Stimulated activated naive CD8-positive, alpha-beta T cell treated with anti-CD3 and anti-CD28 coated beads, Interleukin-15, Interleukin-2, amounts not matched to agents 100 ng/mL and 50 ng/mL, for 24 hours (primary cell): ENCODE data around the gene NUP153.
"Not testable (repeated sequence)": the region's sequence is repeated elsewhere in the genome, so short reads cannot be mapped to it uniquely, and the experiment has no call there.

Source experiments
- H3K27ac Mint-ChIP-seq: one replicate; pipeline ENCODE4 v1.8.0; 2021; ENCODE audit warnings: mild to moderate bottlenecking, mixed read lengths
- H3K27me3 Mint-ChIP-seq: one replicate; pipeline ENCODE4 v1.8.0; 2021; ENCODE audit warnings: mixed read lengths
- H3K36me3 Mint-ChIP-seq: one replicate; pipeline ENCODE4 v1.8.0; 2021; ENCODE audit warnings: low read depth, mixed read lengths
- H3K4me1 Mint-ChIP-seq: one replicate; pipeline ENCODE4 v1.8.0; 2021; ENCODE audit warnings: low read depth, mixed read lengths
- H3K4me3 Mint-ChIP-seq: one replicate; pipeline ENCODE4 v1.8.0; 2021; ENCODE audit warnings: mild to moderate bottlenecking, mixed read lengths
- H3K9me3 Mint-ChIP-seq: one replicate; pipeline ENCODE4 v1.8.0; 2021; ENCODE audit warnings: mixed read lengths

NUP153 gene

GRCh38 chr6:17706580-17707370 lies at the start of gene NUP153:
TSS of gene NUP153 (minus strand) at chr6:17706925. CDS start at chr6:17706387, 538 bp downstream.
- Mint-ChIP-seq H3K4me3 (peak within 1 kb of the TSS; percentile 96), H3K9me3 (no peaks in the 10 kb centered on the region), H3K4me1 (peaks cover 43% of the 10 kb centered on the region), H3K27ac (peak within 1 kb of the TSS; percentile 97), H3K36me3 (peaks cover 42% of the 10 kb centered on the region), H3K27me3 (no peaks in the 10 kb centered on the region)

- Mint-ChIP-seq H3K36me3 (no peaks in the 10 kb centered on the region), H3K27me3 (no peaks in the 10 kb centered on the region), H3K27ac (no peak overlapping the region), H3K9me3 (no peaks in the 10 kb centered on the region), H3K4me3 (no peak overlapping the region), H3K4me1 (no peaks in the 10 kb centered on the region)
Observed at GRCh38 chr6:17754254-17754653, 47.5 kb upstream of the NUP153 start.

- H3K36me3 Mint-ChIP-seq, H3K27me3 Mint-ChIP-seq, H3K9me3 Mint-ChIP-seq, H3K4me1 Mint-ChIP-seq, H3K4me3 Mint-ChIP-seq, H3K27ac Mint-ChIP-seq: not testable (repeated sequence)
Observed at GRCh38 chr6:17745324-17745723, 38.6 kb upstream of the NUP153 start.

DNA sequence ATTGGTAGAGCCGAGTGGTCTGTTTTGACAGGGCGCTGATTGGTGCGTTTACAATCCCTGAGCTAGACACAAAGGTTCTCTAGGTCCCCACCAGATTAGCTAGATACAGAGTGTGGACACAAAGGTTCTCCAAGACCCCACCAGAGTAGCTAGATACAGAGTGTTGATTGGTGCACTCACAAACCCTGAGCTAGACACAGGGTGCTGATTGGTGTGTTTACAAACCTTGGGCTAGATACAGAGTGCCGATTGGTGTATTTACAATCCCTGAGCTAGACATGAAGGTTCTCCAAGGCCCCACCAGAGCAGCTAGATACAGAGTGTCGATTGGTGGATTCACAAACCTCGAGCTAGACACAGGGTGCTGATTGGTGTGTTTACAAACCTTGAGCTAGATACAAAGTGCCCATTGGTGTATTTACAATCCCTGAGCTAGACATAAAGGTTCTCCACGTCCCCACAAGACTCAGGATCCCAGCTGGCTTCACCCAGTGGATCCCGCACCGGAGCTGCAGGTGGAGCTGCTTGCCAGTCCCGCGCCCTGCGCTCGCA lies 38.1 kb upstream of the NUP153 start:
- not testable (repeated sequence) for H3K4me3 Mint-ChIP-seq, H3K27me3 Mint-ChIP-seq, H3K36me3 Mint-ChIP-seq, H3K9me3 Mint-ChIP-seq, H3K4me1 Mint-ChIP-seq, H3K27ac Mint-ChIP-seq

DNA sequence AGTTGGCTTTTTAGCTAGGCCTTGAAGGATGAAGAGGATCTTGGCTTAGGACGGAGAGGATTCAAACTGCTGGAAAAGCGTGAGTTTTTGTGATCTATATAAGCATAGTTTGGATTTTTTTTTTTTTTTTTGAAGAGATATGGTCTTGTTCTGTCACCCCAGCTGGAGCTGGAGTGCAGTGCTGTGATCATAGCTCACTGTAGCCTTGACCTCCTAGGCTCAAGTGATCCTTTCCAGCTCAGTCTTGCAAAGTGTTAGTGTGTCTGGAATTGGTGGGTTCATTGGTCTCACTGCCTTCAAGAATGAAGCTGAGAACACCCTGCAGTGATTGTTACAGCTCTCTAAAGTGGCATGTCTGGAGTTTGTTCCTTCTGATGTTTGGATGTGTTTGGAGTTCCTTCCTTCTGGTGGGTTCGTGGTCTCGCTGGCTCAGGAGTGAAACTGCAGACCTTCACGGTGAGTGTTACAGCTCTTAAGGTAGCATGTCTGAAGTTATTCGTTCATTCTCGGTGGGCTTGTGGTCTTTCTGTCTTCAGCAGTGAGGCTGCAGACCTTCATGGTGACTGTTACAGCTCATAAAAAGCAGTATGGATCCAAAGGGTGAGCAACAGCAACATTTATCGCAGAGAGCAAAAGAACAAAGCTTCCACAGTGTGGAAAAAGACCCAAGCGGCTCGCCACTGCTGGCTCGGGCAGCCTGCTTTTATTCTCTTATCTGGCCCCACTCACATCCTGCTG lies 37.5 kb upstream of the NUP153 start:
- Mint-ChIP-seq H3K4me1 (no peaks in the 10 kb centered on the region), H3K4me3 (no peak overlapping the region), H3K36me3 (no peaks in the 10 kb centered on the region), H3K27me3 (no peaks in the 10 kb centered on the region), H3K27ac (no peak overlapping the region), H3K9me3 (peaks cover 4% of the 10 kb centered on the region)

DNA sequence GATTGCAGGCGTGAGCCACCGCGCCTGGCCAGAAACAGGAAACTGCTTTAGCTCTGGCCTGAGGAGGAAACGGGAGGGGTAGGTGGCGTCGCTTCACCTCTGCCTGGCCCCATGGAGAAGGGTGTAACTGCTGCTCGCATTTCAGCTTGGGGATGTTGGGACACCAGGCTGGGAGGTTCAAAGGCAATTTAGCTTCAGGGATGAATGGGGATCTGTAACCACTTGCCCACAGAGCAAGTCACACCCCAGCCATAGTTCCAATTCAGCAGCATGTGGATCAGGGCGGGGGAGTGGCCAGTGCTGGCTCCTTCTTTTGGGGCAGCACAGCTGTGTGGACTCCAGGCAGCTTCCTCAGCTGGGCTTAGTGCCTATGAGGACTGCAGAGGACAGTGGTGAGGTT lies 34.8 kb upstream of the NUP153 start:
- Mint-ChIP-seq H3K27ac (no peak overlapping the region), H3K4me1 (no peaks in the 10 kb centered on the region), H3K27me3 (no peaks in the 10 kb centered on the region), H3K36me3 (peaks cover 6% of the 10 kb centered on the region), H3K4me3 (no peak overlapping the region), H3K9me3 (peaks cover 14% of the 10 kb centered on the region)

DNA sequence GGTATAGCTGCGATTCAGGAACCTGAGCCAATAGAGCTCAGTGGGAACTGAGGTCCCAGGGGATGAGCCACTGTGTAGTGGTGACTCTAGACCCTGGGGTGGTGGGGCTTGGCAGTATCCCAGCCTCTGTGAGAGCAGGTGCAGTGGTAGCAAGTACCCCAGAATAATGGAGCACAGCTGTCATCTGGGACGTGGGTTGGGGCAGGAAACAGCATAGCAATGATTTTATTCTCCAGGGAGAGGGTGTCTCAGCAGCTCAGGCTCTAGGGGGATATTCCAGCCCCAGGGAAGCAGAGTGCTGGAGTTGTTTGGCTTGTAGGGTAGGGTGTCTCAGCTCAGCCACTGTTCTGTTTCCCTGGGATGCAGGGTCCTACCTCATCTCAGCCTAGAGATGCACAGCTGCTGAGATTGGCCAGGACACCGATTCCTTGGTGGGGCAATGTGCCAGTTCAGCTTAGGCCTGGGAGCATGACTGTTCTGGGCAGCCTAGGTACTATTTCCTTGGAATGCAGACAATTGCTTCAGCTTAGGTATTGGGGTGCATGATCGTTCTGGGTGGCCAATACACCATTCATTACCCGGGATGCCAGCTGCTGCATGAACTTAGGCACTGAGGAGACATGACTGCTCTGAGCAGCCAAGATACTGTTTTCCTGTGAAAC lies 34.0 kb upstream of the NUP153 start:
- Mint-ChIP-seq H3K9me3 (peaks cover 14% of the 10 kb centered on the region), H3K4me1 (no peaks in the 10 kb centered on the region), H3K4me3 (no peak overlapping the region), H3K36me3 (peaks cover 6% of the 10 kb centered on the region), H3K27me3 (no peaks in the 10 kb centered on the region), H3K27ac (no peak overlapping the region)

- Mint-ChIP-seq H3K4me1 (no peaks in the 10 kb centered on the region), H3K27me3 (no peaks in the 10 kb centered on the region), H3K27ac (no peak overlapping the region), H3K36me3 (peaks cover 6% of the 10 kb centered on the region), H3K9me3 (peaks cover 14% of the 10 kb centered on the region), H3K4me3 (no peak overlapping the region)
Observed at GRCh38 chr6:17737704-17738252, 31.1 kb upstream of the NUP153 start.

DNA sequence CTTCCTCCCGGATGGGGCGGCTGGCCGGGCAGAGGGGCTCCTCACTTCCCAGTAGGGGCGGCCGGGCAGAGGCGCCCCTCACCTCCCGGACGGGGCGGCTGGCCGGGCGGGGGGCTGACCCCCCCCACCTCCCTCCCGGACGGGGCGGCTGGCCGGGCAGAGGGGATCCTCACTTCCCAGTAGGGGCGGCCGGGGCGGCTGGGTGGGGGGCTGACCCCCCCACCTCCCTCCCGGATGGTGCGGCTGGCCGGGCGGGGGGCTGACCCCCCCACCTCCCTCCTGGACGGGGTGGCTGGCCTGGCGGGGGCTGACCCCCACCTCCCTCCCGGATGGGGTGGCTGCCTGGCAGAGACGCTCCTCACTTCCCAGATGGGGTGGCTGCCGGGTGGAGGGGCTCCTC lies 28.6 kb upstream of the NUP153 start:
- peaks cover 14% of the 10 kb centered on the region for H3K9me3 Mint-ChIP-seq
- not testable (repeated sequence) for H3K27ac Mint-ChIP-seq, H3K36me3 Mint-ChIP-seq, H3K27me3 Mint-ChIP-seq, H3K4me3 Mint-ChIP-seq, H3K4me1 Mint-ChIP-seq

DNA sequence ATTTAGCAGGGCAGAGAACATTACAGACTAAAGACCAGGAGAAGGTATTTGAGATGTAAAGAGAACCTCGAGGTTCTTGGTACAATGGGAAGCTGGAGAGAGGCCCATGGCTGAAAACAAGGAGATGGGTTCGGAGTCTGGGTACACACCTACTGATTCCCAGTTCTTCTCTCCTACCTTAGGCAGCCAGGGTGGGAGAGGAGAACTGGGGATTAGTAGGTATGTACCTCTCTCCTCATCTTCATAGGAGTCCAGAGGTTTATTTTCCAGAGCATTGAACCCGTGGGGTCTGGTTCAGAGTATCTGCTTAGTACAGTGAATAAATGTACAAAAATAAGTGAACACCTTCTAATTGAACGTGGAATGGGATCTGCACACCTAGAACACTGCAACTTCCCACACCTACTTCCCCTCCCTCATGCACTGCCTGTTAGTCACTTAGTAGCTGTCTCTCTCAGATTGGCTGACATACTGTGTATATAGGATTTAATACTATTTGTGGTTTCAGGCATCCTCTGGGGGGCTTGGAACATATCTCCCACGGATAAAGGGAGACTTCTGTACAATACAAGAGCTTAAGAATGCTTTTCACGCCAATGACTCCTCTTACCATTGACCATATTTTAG lies 23.5 kb upstream of the NUP153 start:
- H3K36me3 Mint-ChIP-seq: no peaks in the 10 kb centered on the region
- H3K27me3 Mint-ChIP-seq: no peaks in the 10 kb centered on the region
- H3K27ac Mint-ChIP-seq: no peak overlapping the region
- H3K4me3 Mint-ChIP-seq: no peak overlapping the region
- no peaks in the 10 kb centered on the region for H3K4me1 Mint-ChIP-seq
- peaks cover 7% of the 10 kb centered on the region for H3K9me3 Mint-ChIP-seq

- H3K4me3 Mint-ChIP-seq: no peak overlapping the region
- H3K27ac Mint-ChIP-seq: no peak overlapping the region
- no peaks in the 10 kb centered on the region for H3K27me3 Mint-ChIP-seq
- peaks cover 7% of the 10 kb centered on the region for H3K9me3 Mint-ChIP-seq
- H3K36me3 Mint-ChIP-seq: no peaks in the 10 kb centered on the region
- H3K4me1 Mint-ChIP-seq: no peaks in the 10 kb centered on the region
Observed at GRCh38 chr6:17729223-17730077, 22.7 kb upstream of the NUP153 start.

DNA sequence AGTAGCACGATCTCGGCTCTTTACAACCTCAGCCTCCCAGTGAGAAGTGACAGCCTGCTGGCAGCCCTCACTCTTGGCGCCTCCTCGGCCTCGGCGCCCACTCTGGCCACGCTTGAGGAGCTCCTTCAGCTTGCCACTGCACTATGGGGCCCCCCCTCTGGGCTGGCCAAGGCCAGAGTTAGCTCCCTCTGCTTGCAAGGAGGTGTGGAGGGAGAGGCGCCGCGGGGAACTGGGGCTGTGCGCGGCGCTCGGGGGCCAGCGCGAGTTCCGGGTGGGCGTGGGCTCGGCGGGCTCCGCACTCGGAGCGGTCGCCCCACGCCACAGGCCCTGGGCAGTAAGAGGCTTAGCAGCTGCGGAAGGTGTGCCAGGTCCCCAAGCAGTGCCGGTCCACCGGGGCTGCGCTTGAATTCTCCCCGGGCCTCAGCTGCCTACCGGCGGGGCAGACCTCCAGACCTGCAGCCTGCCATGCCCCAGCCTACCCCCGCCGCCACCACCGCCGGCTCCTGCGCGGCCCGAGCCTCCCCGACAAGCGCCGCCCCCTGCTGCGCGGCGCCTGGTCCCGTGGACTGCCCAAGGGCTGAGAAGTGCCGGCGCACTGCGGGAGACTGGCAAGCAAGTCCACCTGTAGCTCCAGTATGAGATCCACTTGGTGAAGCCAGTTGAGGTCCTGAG lies 22.0 kb upstream of the NUP153 start:
- no peaks in the 10 kb centered on the region for H3K4me1 Mint-ChIP-seq
- H3K9me3 Mint-ChIP-seq: peaks cover 7% of the 10 kb centered on the region
- no peak overlapping the region for H3K27ac Mint-ChIP-seq
- H3K27me3 Mint-ChIP-seq: no peaks in the 10 kb centered on the region
- no peak overlapping the region for H3K4me3 Mint-ChIP-seq
- H3K36me3 Mint-ChIP-seq: no peaks in the 10 kb centered on the region

DNA sequence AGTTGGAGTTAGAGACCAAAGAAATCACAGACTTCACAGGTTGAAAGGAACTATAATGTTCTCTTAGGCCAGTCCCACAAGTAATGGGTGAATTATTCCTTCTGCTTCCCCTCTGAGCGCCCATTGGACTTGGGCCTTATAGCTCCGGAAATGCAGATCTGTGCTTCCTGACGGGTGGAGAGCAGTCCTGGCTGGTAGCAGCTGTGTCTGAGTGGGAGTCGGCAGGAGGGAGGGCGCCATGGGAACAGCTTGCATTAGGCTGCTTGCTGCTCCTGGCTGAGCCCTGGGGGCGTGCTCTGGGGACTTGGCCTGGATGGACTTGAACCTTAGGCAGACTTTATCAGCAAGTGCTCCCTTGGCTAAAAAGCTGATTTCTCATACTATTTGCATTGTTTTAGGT lies 18.4 kb upstream of the NUP153 start:
- Mint-ChIP-seq H3K4me3 (no peak overlapping the region), H3K9me3 (peaks cover 7% of the 10 kb centered on the region), H3K4me1 (no peaks in the 10 kb centered on the region), H3K36me3 (no peaks in the 10 kb centered on the region), H3K27ac (no peak overlapping the region), H3K27me3 (no peaks in the 10 kb centered on the region)
